ENCODE data around the gene PPM1G. TPM values are rescaled to one million over a fixed set of nuclear protein-coding genes. Genes with fewer than 3 reads are reported as not detected.
A peak's percentile ranks its signal among the peaks of the same experiment; 100 is the strongest.

Gene PPM1G
- total and polyA plus RNA-seq, 3 experiments from 2014 or later = 104 to 191 (median 189) TPM

GRCh38 chr2:27336173-27336572 lies 73.2 kb downstream of the PPM1G start:
- Histone ChIP-seq H3K9me3 (ENCODE audit: low read length) (no peaks in the 10 kb centered on the region), H3K27ac (ENCODE audit: low read depth, low read length) (no peak overlapping the region), H3K4me1 (ENCODE audit: insufficient read depth, low read length) (no peaks in the 10 kb centered on the region), H3K4me3 (ENCODE audit: low read length) (no peak overlapping the region), H3K27me3 (ENCODE audit: insufficient read depth, low read length, poor library complexity, severe bottlenecking) (no peaks in the 10 kb centered on the region), H3K36me3 (ENCODE audit: insufficient read depth, low read length) (peaks cover 55% of the 10 kb centered on the region)
- H3K4me1 Mint-ChIP-seq = no peaks in the 10 kb centered on the region
- H3K4me3 Mint-ChIP-seq = no peak overlapping the region
- CTCF ChIA-PET = interaction anchor here (1.0 kb wide), 1 partner anchor 33 kb away, joined by 3 read pairs; no protein-coding TSS in a partner anchor
- no peak overlapping the region for H3K27ac Mint-ChIP-seq
- POLR2A ChIA-PET = no interaction called here
- no peaks in the 10 kb centered on the region for H3K27me3 Mint-ChIP-seq
- H3K9me3 Mint-ChIP-seq = no peaks in the 10 kb centered on the region
- peaks cover 0 to 78% (median 18%) of the 10 kb centered on the region in 3 donors for H3K36me3 Mint-ChIP-seq
- no peak for DNase-seq

- Mint-ChIP-seq H3K4me3 (no peak overlapping the region), H3K4me1 (no peaks in the 10 kb centered on the region), H3K36me3 (peaks cover 4 to 77% (median 19%) of the 10 kb centered on the region in 3 donors), H3K9me3 (no peaks in the 10 kb centered on the region), H3K27me3 (no peaks in the 10 kb centered on the region), H3K27ac (peak overlapping the region in 4 of 8 donors; percentile 18 to 32 (median 26))
- H3K9me3 ChIP-seq (ENCODE audit: low read length) = no peaks in the 10 kb centered on the region
- DNase-seq = no peak
- POLR2A ChIA-PET = no interaction called here
- H3K4me1 ChIP-seq (ENCODE audit: insufficient read depth, low read length) = no peaks in the 10 kb centered on the region
- H3K27me3 ChIP-seq (ENCODE audit: insufficient read depth, low read length, poor library complexity, severe bottlenecking) = no peaks in the 10 kb centered on the region
- no peak overlapping the region for H3K4me3 ChIP-seq (ENCODE audit: low read length)
- H3K36me3 ChIP-seq (ENCODE audit: insufficient read depth, low read length) = peaks cover 52% of the 10 kb centered on the region
- CTCF ChIA-PET = interaction anchor here (0.7 kb wide), 1 partner anchor 33 kb away, joined by 3 read pairs; no protein-coding TSS in a partner anchor
- H3K27ac ChIP-seq (ENCODE audit: low read depth, low read length) = no peak overlapping the region
Measured at GRCh38 chr2:27335311-27335710, 74.1 kb downstream of the PPM1G start.

Other genes starting within 250 kb of the PPM1G start
- gene ATRAID, start 197.6 kb downstream of the PPM1G start, total RNA-seq = 100 to 1,000 TPM; 101 to 106 TPM
- 296 TPM for gene ATRAID, start 197.6 kb downstream of the PPM1G start, polyA plus RNA-seq
- gene SLC5A6, start 197.3 kb downstream of the PPM1G start, total RNA-seq = 100 to 1,000 TPM; 109 to 110 TPM
- 21.0 TPM for gene SLC5A6, start 197.3 kb downstream of the PPM1G start, polyA plus RNA-seq
- 100 to 1,000 TPM; 147 to 154 TPM for gene CAD, start 192.2 kb downstream of the PPM1G start, total RNA-seq
- gene CAD, start 192.2 kb downstream of the PPM1G start, polyA plus RNA-seq = 27.0 TPM
- gene SLC30A3, start 146.5 kb downstream of the PPM1G start, total RNA-seq = under 1 TPM; 0.33 to 0.55 TPM
- gene SLC30A3, start 146.5 kb downstream of the PPM1G start, polyA plus RNA-seq = not detected
- not detected for gene DNAJC5G, start 134.2 kb downstream of the PPM1G start, total RNA-seq
- not detected for gene DNAJC5G, start 134.2 kb downstream of the PPM1G start, polyA plus RNA-seq
- gene TRIM54, start 127.2 kb downstream of the PPM1G start, total RNA-seq = under 1 TPM; 0.22 TPM
- not detected for gene TRIM54, start 127.2 kb downstream of the PPM1G start, polyA plus RNA-seq
- 1 to 10 TPM; 1.7 to 2.6 TPM for gene UCN, start 101.1 kb downstream of the PPM1G start, total RNA-seq
- gene UCN, start 101.1 kb downstream of the PPM1G start, polyA plus RNA-seq = 0.71 TPM
- gene MPV17, start 86.5 kb downstream of the PPM1G start, total RNA-seq = 10 to 100 TPM; 85.9 to 86.4 TPM
- gene MPV17, start 86.5 kb downstream of the PPM1G start, polyA plus RNA-seq = 118 TPM
- gene GTF3C2, start 52.8 kb downstream of the PPM1G start, total RNA-seq = 10 to 100 TPM; 76.7 to 81.7 TPM
- gene GTF3C2, start 52.8 kb downstream of the PPM1G start, polyA plus RNA-seq = 43.5 TPM
- 10 to 100 TPM; 46.6 to 47.1 TPM for gene EIF2B4, start 39.3 kb downstream of the PPM1G start, total RNA-seq
- gene EIF2B4, start 39.3 kb downstream of the PPM1G start, polyA plus RNA-seq = 32.7 TPM
- gene SNX17, start 39.0 kb downstream of the PPM1G start, total RNA-seq = 100 to 1,000 TPM; 122 to 130 TPM
- gene SNX17, start 39.0 kb downstream of the PPM1G start, polyA plus RNA-seq = 211 TPM
- gene ZNF513, start 28.9 kb downstream of the PPM1G start, total RNA-seq = 1 to 10 TPM; 9.2 to 9.9 TPM
- 4.7 TPM for gene ZNF513, start 28.9 kb downstream of the PPM1G start, polyA plus RNA-seq
- 10 to 100 TPM; 77.2 to 81.0 TPM for gene NRBP1, start 19.0 kb upstream of the PPM1G start, total RNA-seq
- 128 TPM for gene NRBP1, start 19.0 kb upstream of the PPM1G start, polyA plus RNA-seq
- gene KRTCAP3, start 32.8 kb upstream of the PPM1G start, total RNA-seq = 1 to 10 TPM; 4.0 to 5.4 TPM
- gene KRTCAP3, start 32.8 kb upstream of the PPM1G start, polyA plus RNA-seq = 0.71 TPM
- 10 to 100 TPM; 12.0 to 13.8 TPM for gene IFT172, start 80.2 kb upstream of the PPM1G start, total RNA-seq
- gene IFT172, start 80.2 kb upstream of the PPM1G start, polyA plus RNA-seq = 5.3 TPM
- gene FNDC4, start 85.6 kb upstream of the PPM1G start, total RNA-seq = under 1 TPM in 1 of 2 experiments, not detected in 1; 0.15 TPM
- gene FNDC4, start 85.6 kb upstream of the PPM1G start, polyA plus RNA-seq = not detected
- gene GCKR, start 87.2 kb upstream of the PPM1G start, total RNA-seq = not detected
- gene GCKR, start 87.2 kb upstream of the PPM1G start, polyA plus RNA-seq = not detected
- 10 to 100 TPM; 20.6 to 21.8 TPM for gene ZNF512, start 173.5 kb upstream of the PPM1G start, total RNA-seq
- 39.1 TPM for gene ZNF512, start 173.5 kb upstream of the PPM1G start, polyA plus RNA-seq
- gene CCDC121, start 219.4 kb upstream of the PPM1G start, total RNA-seq = under 1 TPM; 0.20 to 0.58 TPM
- gene CCDC121, start 219.4 kb upstream of the PPM1G start, polyA plus RNA-seq = 0.62 TPM
- 10 to 100 TPM; 67.3 to 70.5 TPM for gene GPN1, start 219.5 kb upstream of the PPM1G start, total RNA-seq
- gene GPN1, start 219.5 kb upstream of the PPM1G start, polyA plus RNA-seq = 63.6 TPM

Measured in CD8-positive, alpha-beta memory T cell (primary cell).